HEK293 (cell line): Measurements from ENCODE around the gene AADAT.

Experiments used
- CTCF ChIA-PET: fragments of 350-600 bp; formaldehyde crosslinking; extraction: SDS; loops from one replicate; lab custom pipeline; 2021; ENCODE audit warnings: antibody characterized with exemption; lab: Yijun Ruan, JAX
- POLR2A ChIA-PET: fragments of 300-600 bp; formaldehyde crosslinking; extraction: SDS; loops from one replicate; lab custom pipeline; 2020; ENCODE audit warnings: antibody characterized with exemption, inconsistent platforms; lab: Yijun Ruan, JAX
- H3K27ac ChIP-seq: fragments of 200-500 bp; sonication (Bioruptor generic); 2 replicates; pipeline ENCODE4 v1.5.1; 2014; ENCODE audit warnings: low read depth, low read length, control low read depth, inconsistent platforms; ENCODE audit errors: extremely low read depth
- H3K36me3 ChIP-seq, 2 experiments: fragments of 200-500 bp in 1 of 2; sonication (Bioruptor generic) in 1 of 2; 1 replicate in 1 of 2; 2 replicates in 1 of 2; pipeline ENCODE4 v1.5.1; 2014 to 2017; ENCODE audit warnings: inconsistent platforms in 2 of 2, low read length in 2 of 2; ENCODE audit not compliant: control insufficient read depth in 2 of 2, insufficient read depth in 1 of 2
- H3K4me1 ChIP-seq: fragments of 200-500 bp; sonication (Bioruptor generic); 2 replicates; pipeline ENCODE4 v1.5.1; 2014; ENCODE audit warnings: mild to moderate bottlenecking, low read length, inconsistent platforms; ENCODE audit not compliant: control insufficient read depth, insufficient read depth
- H3K4me3 ChIP-seq: 2 replicates; pipeline ENCODE4 v1.5.1; 2011; ENCODE audit warnings: low read depth, mild to moderate bottlenecking, control low read depth, low read length, moderate library complexity
- H3K9me3 ChIP-seq: fragments of 200-500 bp; sonication (Bioruptor generic); 2 replicates; pipeline ENCODE4 v1.5.1; 2014; ENCODE audit warnings: low read depth, low read length, inconsistent platforms; ENCODE audit not compliant: control insufficient read depth, insufficient read depth
- EGR2 ChIP-seq: fragments of 450-650 bp; formaldehyde crosslinking; IDR thresholded peaks from 2 replicates; pipeline ENCODE4 v1.5.1; 2016; ENCODE audit warnings: low read depth, missing biosample characterization, missing genetic modification characterization
- GLI4 ChIP-seq: fragments of 450-650 bp; formaldehyde crosslinking; IDR thresholded peaks from 2 replicates; pipeline ENCODE4 v1.5.1; 2016; ENCODE audit warnings: missing biosample characterization, missing genetic modification characterization
- OSR2 ChIP-seq: fragments of 450-650 bp; formaldehyde crosslinking; IDR thresholded peaks from 2 replicates; pipeline ENCODE4 v1.5.1; 2016; ENCODE audit warnings: missing biosample characterization, missing genetic modification characterization
- PRDM6 ChIP-seq: fragments of 450-650 bp; formaldehyde crosslinking; IDR thresholded peaks from 2 replicates; pipeline ENCODE4 v1.5.1; 2017; ENCODE audit warnings: missing biosample characterization, missing genetic modification characterization
- SCRT1 ChIP-seq: fragments of 450-650 bp; formaldehyde crosslinking; IDR thresholded peaks from 2 replicates; pipeline ENCODE4 v1.5.1; 2016; ENCODE audit warnings: missing biosample characterization, missing genetic modification characterization, borderline replicate concordance
- SETDB1 ChIP-seq: IDR thresholded peaks from one replicate; pipeline ENCODE4 v1.6.1; 2017; ENCODE audit warnings: mild to moderate bottlenecking, low read length, moderate library complexity, mixed read lengths; ENCODE audit not compliant: insufficient read length
- SP3 ChIP-seq: fragments of 450-650 bp; formaldehyde crosslinking; IDR thresholded peaks from 2 replicates; pipeline ENCODE4 v1.5.1; 2016; ENCODE audit warnings: missing biosample characterization, missing genetic modification characterization
- SP7 ChIP-seq: fragments of 450-650 bp; formaldehyde crosslinking; IDR thresholded peaks from 2 replicates; pipeline ENCODE4 v1.5.1; 2016; ENCODE audit warnings: missing biosample characterization, missing genetic modification characterization
- TRIM28 ChIP-seq: IDR thresholded peaks from 2 replicates; pipeline ENCODE4 v1.6.1; 2011; ENCODE audit warnings: low read length, control low read depth, borderline replicate concordance
- ZBTB48 ChIP-seq: fragments of 450-650 bp; formaldehyde crosslinking; IDR thresholded peaks from 2 replicates; pipeline ENCODE4 v1.5.1; 2016; ENCODE audit warnings: missing biosample characterization, missing genetic modification characterization
- ZNF10 ChIP-seq: fragments of 450-650 bp; formaldehyde crosslinking; IDR thresholded peaks from 2 replicates; pipeline ENCODE4 v1.5.1; 2017; ENCODE audit warnings: missing biosample characterization, missing genetic modification characterization
- ZNF112 ChIP-seq: fragments of 450-650 bp; formaldehyde crosslinking; IDR thresholded peaks from 2 replicates; pipeline ENCODE4 v1.5.0; 2017; ENCODE audit warnings: missing biosample characterization, missing genetic modification characterization
- ZNF18 ChIP-seq: fragments of 450-650 bp; formaldehyde crosslinking; IDR thresholded peaks from 2 replicates; pipeline ENCODE4 v1.5.1; 2016; ENCODE audit warnings: missing biosample characterization, missing genetic modification characterization
- ZNF221 ChIP-seq: fragments of 450-650 bp; formaldehyde crosslinking; IDR thresholded peaks from 2 replicates; pipeline ENCODE4 v1.5.1; 2017; ENCODE audit warnings: missing biosample characterization, missing genetic modification characterization, borderline replicate concordance
- ZNF280D ChIP-seq: fragments of 450-650 bp; formaldehyde crosslinking; IDR thresholded peaks from 2 replicates; pipeline ENCODE4 v1.5.1; 2016; ENCODE audit warnings: missing biosample characterization, missing genetic modification characterization
- ZNF423 ChIP-seq: fragments of 450-650 bp; formaldehyde crosslinking; IDR thresholded peaks from 2 replicates; pipeline ENCODE4 v1.5.1; 2016; ENCODE audit warnings: missing biosample characterization, missing genetic modification characterization
- ZNF521 ChIP-seq: fragments of 450-650 bp; formaldehyde crosslinking; IDR thresholded peaks from 2 replicates; pipeline ENCODE4 v1.5.1; 2017; ENCODE audit warnings: missing biosample characterization, mild to moderate bottlenecking, missing genetic modification characterization
- ZNF670 ChIP-seq: fragments of 450-650 bp; formaldehyde crosslinking; IDR thresholded peaks from 2 replicates; pipeline ENCODE4 v1.5.1; 2016; ENCODE audit warnings: missing biosample characterization, missing genetic modification characterization, low read depth
- ZNF830 ChIP-seq: fragments of 450-650 bp; IDR thresholded peaks from 2 replicates; pipeline ENCODE4 v1.5.0; 2018; ENCODE audit warnings: missing biosample characterization, missing genetic modification characterization, low read depth, mild to moderate bottlenecking, moderate library complexity
- ZSCAN18 ChIP-seq: fragments of 450-650 bp; formaldehyde crosslinking; IDR thresholded peaks from 2 replicates; pipeline ENCODE4 v1.5.1; 2016; ENCODE audit warnings: missing biosample characterization, missing genetic modification characterization

AADAT gene

GRCh38 chr4:170087163-170087700, 2.5 kb downstream of the AADAT start:
- H3K27ac ChIP-seq: no peak overlapping the region
- no peak overlapping the region for H3K4me3 ChIP-seq
- POLR2A ChIA-PET: no interaction called here
- no peak for TF ChIP-seq GLI4 (tag by site-specific recombination)
- TF ChIP-seq EGR2: no peak
- TF ChIP-seq ZSCAN18: no peak
- TF ChIP-seq ZNF521 (tag by site-specific recombination): no peak
- no peak for TF ChIP-seq ZNF830 (tag by site-specific recombination)
- no peak for TF ChIP-seq ZBTB48 (tag by site-specific recombination)
- TF ChIP-seq PRDM6 (tag by site-specific recombination): no peak
- no peak for TF ChIP-seq ZNF280D (tag by site-specific recombination)
- no peak for TF ChIP-seq SETDB1
- TF ChIP-seq SP3 (tag by site-specific recombination): no peak
- no peak for TF ChIP-seq SP7 (tag by site-specific recombination)
- no peak for TF ChIP-seq OSR2 (tag by site-specific recombination)
- no peak for TF ChIP-seq ZNF18 (tag by site-specific recombination)
- TF ChIP-seq ZNF112 (tag by site-specific recombination): no peak
- no peak for TF ChIP-seq ZNF423 (tag by site-specific recombination)
- TF ChIP-seq TRIM28: no peak
- TF ChIP-seq SCRT1 (tag by site-specific recombination): no peak
- TF ChIP-seq ZNF10 (tag by site-specific recombination): no peak
- no peak for TF ChIP-seq ZNF221 (tag by site-specific recombination)
- TF ChIP-seq ZNF670 (tag by site-specific recombination): no peak
- no peaks in the 10 kb centered on the region for H3K4me1 ChIP-seq
- peaks cover 22 to 47% of the 10 kb centered on the region in 2 experiments; a peak in 2 of 3 replicates for H3K36me3 ChIP-seq
- H3K9me3 ChIP-seq: no peaks in the 10 kb centered on the region
- CTCF ChIA-PET: no interaction called here
